HG03066 (cell line): ENCODE measurements around the gene PTHLH.

Experiments used
- ATAC-seq: cut with Tn5 transposase; IDR thresholded peaks from one replicate; pipeline ENCODE4 v1.9.1; 2021; ENCODE audit warnings: low read depth; ENCODE audit not compliant: unreplicated experiment

PTHLH gene

GRCh38 chr12:27972721-27973120, at the start of gene PTHLH:
PTHLH (minus strand) TSS chr12:27972733; CDS start chr12:27969494, 3,239 bp downstream.
- no peak for ATAC-seq

- no peak for ATAC-seq
Observed at GRCh38 chr12:28021704-28022103, 49.2 kb upstream of the PTHLH start.

GRCh38 chr12:28017873-28018255, 45.3 kb upstream of the PTHLH start:
- no peak for ATAC-seq

GRCh38 chr12:28017126-28017872, 44.8 kb upstream of the PTHLH start:
- ATAC-seq: no peak

GRCh38 chr12:28015165-28015564, 42.6 kb upstream of the PTHLH start:
- no peak for ATAC-seq

- ATAC-seq: no peak
Observed at GRCh38 chr12:28014196-28014595, 41.7 kb upstream of the PTHLH start.

- ATAC-seq: no peak
Observed at GRCh38 chr12:28012333-28012918, 39.9 kb upstream of the PTHLH start.

- no peak for ATAC-seq
Observed at GRCh38 chr12:28010036-28010435, 37.5 kb upstream of the PTHLH start.

GRCh38 chr12:27999970-28000369, 27.4 kb upstream of the PTHLH start:
- no peak for ATAC-seq

- ATAC-seq: no peak
Observed at GRCh38 chr12:27999521-27999920, 27.0 kb upstream of the PTHLH start.

- no peak for ATAC-seq
Observed at GRCh38 chr12:27998658-27999057, 26.1 kb upstream of the PTHLH start.

- ATAC-seq: no peak
Observed at GRCh38 chr12:27998170-27998569, 25.6 kb upstream of the PTHLH start.

GRCh38 chr12:27996761-27997160, 24.2 kb upstream of the PTHLH start:
- ATAC-seq: no peak

GRCh38 chr12:27995406-27995805, 22.9 kb upstream of the PTHLH start:
- ATAC-seq: no peak

GRCh38 chr12:27988594-27989233, 16.2 kb upstream of the PTHLH start:
- no peak for ATAC-seq

- ATAC-seq: no peak
Observed at GRCh38 chr12:27987331-27987730, 14.8 kb upstream of the PTHLH start.

- no peak for ATAC-seq
Observed at GRCh38 chr12:27984275-27984674, 11.7 kb upstream of the PTHLH start.

GRCh38 chr12:27982951-27983350, 10.4 kb upstream of the PTHLH start:
- no peak for ATAC-seq

- no peak for ATAC-seq
Observed at GRCh38 chr12:27982385-27982784, 9.9 kb upstream of the PTHLH start.

GRCh38 chr12:27981874-27982273, 9.3 kb upstream of the PTHLH start:
- ATAC-seq: no peak

GRCh38 chr12:27979145-27979544, 6.6 kb upstream of the PTHLH start:
- no peak for ATAC-seq
